Measurements from ENCODE around the gene FANCE. TPM values are rescaled to one million over a fixed set of nuclear protein-coding genes. Genes with fewer than 3 reads are reported as not detected.

Gene FANCE
- polyA plus RNA-seq, 3 donors = 1.8 to 3.0 (median 2.9) TPM

- no peak overlapping the region for H3K4me3 ChIP-seq (replicated peaks in 1 of 3; ENCODE audit: low read depth in 2 of 3, low read length in 3 of 3)
- Mint-ChIP-seq H3K36me3 (no peaks in the 10 kb centered on the region), H3K4me3 (no peak overlapping the region), H3K9me3 (no peaks in the 10 kb centered on the region), H3K27me3 (ENCODE audit: low read depth in 3 of 3) (peaks cover 8 to 22% (median 8%) of the 10 kb centered on the region in 3 donors), H3K27ac (peak overlapping the region in 1 of 7 donors; percentile 15), H3K4me1 (peaks cover 16% of the 10 kb centered on the region)
- H2AFZ ChIP-seq (ENCODE audit: insufficient read depth, low read depth, low read length, poor library complexity, severe bottlenecking) = no peak overlapping the region
- H3K27me3 ChIP-seq (ENCODE audit: control insufficient read depth in 2 of 2, insufficient read depth in 2 of 2, low read length in 2 of 2) = no peaks in the 10 kb centered on the region
- WGBS (ENCODE audit: insufficient coverage) = 38% methylated on average over 3 of the region's 3 CpGs
- DNase-seq = no peak
- H3K79me2 ChIP-seq (ENCODE audit: insufficient read depth, low read length) = no peaks in the 10 kb centered on the region
- no peak overlapping the region for H3K4me2 ChIP-seq (replicated peaks; ENCODE audit: extremely low read depth, low read length, poor library complexity, severe bottlenecking)
- no peaks in the 10 kb centered on the region for H3K9me3 ChIP-seq (replicated peaks in 1 of 2; ENCODE audit: control insufficient read depth in 1 of 2, insufficient read depth in 1 of 2, low read length in 2 of 2)
- peaks cover 11% of the 10 kb centered on the region in 2 donors for H3K4me1 ChIP-seq (ENCODE audit: control insufficient read depth in 1 of 2, insufficient read depth in 2 of 2, low read length in 2 of 2)
- H3K9ac ChIP-seq (ENCODE audit: insufficient read depth, low read length, poor library complexity, severe bottlenecking) = peak overlapping the region; percentile 4
- no peak for TF ChIP-seq CTCF (IDR thresholded peaks at IDR 0.05)
- H4K20me1 ChIP-seq (ENCODE audit: insufficient read depth, low read length) = no peaks in the 10 kb centered on the region
- no peaks in the 10 kb centered on the region for H3K36me3 ChIP-seq (replicated peaks in 1 of 2; ENCODE audit: control insufficient read depth in 1 of 2, insufficient read depth in 2 of 2, low read length in 2 of 2)
- intact Hi-C loops (cut with micrococcal nuclease) = no loop called here
- H3K27ac ChIP-seq (ENCODE audit: low read depth in 1 of 2, low read length in 2 of 2) = no peak overlapping the region
Observed at GRCh38 chr6:35483490-35483889, 31.4 kb downstream of the FANCE start.

GRCh38 chr6:35483893-35484645, 31.9 kb downstream of the FANCE start:
- H3K27ac ChIP-seq (ENCODE audit: low read depth in 1 of 2, low read length in 2 of 2) = no peak overlapping the region
- H3K9me3 ChIP-seq (replicated peaks in 1 of 2; ENCODE audit: control insufficient read depth in 1 of 2, insufficient read depth in 1 of 2, low read length in 2 of 2) = no peaks in the 10 kb centered on the region
- H4K20me1 ChIP-seq (ENCODE audit: insufficient read depth, low read length) = no peaks in the 10 kb centered on the region
- no peaks in the 10 kb centered on the region for H3K36me3 Mint-ChIP-seq
- H3K36me3 ChIP-seq (replicated peaks in 1 of 2; ENCODE audit: control insufficient read depth in 1 of 2, insufficient read depth in 2 of 2, low read length in 2 of 2) = no peaks in the 10 kb centered on the region
- no peak overlapping the region for H3K9ac ChIP-seq (ENCODE audit: insufficient read depth, low read length, poor library complexity, severe bottlenecking)
- peaks cover 11 to 12% of the 10 kb centered on the region in 2 donors for H3K4me1 ChIP-seq (ENCODE audit: control insufficient read depth in 1 of 2, insufficient read depth in 2 of 2, low read length in 2 of 2)
- intact Hi-C loops (cut with micrococcal nuclease) = no loop called here
- no peak overlapping the region for H3K4me2 ChIP-seq (replicated peaks; ENCODE audit: extremely low read depth, low read length, poor library complexity, severe bottlenecking)
- peak overlapping the region in 1 of 7 donors; percentile 57 for H3K27ac Mint-ChIP-seq
- 82% methylated on average over 10 of the region's 13 CpGs for WGBS (ENCODE audit: insufficient coverage)
- H3K79me2 ChIP-seq (ENCODE audit: insufficient read depth, low read length) = no peaks in the 10 kb centered on the region
- no peak overlapping the region for H3K4me3 Mint-ChIP-seq
- no peaks in the 10 kb centered on the region for H3K27me3 ChIP-seq (ENCODE audit: control insufficient read depth in 2 of 2, insufficient read depth in 2 of 2, low read length in 2 of 2)
- peaks cover 8 to 22% (median 10%) of the 10 kb centered on the region in 3 donors for H3K27me3 Mint-ChIP-seq (ENCODE audit: low read depth in 3 of 3)
- peaks cover 16% of the 10 kb centered on the region for H3K4me1 Mint-ChIP-seq
- H3K9me3 Mint-ChIP-seq = no peaks in the 10 kb centered on the region
- no peak overlapping the region for H2AFZ ChIP-seq (ENCODE audit: insufficient read depth, low read depth, low read length, poor library complexity, severe bottlenecking)
- H3K4me3 ChIP-seq (replicated peaks in 1 of 3; ENCODE audit: low read depth in 2 of 3, low read length in 3 of 3) = no peak overlapping the region
- DNase-seq = no peak
- no peak for TF ChIP-seq CTCF (IDR thresholded peaks at IDR 0.05)

All from CD14-positive monocyte (primary cell).